T-helper 22 cell (primary cell): ENCODE measurements around the gene PHF1.
"Not testable (repeated sequence)": the region's sequence is repeated elsewhere in the genome, so short reads cannot be mapped to it uniquely, and the experiment has no call there.

Source experiments
- DNase-seq: peaks from one replicate; pipeline ENCODE4 v3.0.0-alpha.2; 2020; ENCODE audit warnings: low read depth

PHF1 gene

DNA sequence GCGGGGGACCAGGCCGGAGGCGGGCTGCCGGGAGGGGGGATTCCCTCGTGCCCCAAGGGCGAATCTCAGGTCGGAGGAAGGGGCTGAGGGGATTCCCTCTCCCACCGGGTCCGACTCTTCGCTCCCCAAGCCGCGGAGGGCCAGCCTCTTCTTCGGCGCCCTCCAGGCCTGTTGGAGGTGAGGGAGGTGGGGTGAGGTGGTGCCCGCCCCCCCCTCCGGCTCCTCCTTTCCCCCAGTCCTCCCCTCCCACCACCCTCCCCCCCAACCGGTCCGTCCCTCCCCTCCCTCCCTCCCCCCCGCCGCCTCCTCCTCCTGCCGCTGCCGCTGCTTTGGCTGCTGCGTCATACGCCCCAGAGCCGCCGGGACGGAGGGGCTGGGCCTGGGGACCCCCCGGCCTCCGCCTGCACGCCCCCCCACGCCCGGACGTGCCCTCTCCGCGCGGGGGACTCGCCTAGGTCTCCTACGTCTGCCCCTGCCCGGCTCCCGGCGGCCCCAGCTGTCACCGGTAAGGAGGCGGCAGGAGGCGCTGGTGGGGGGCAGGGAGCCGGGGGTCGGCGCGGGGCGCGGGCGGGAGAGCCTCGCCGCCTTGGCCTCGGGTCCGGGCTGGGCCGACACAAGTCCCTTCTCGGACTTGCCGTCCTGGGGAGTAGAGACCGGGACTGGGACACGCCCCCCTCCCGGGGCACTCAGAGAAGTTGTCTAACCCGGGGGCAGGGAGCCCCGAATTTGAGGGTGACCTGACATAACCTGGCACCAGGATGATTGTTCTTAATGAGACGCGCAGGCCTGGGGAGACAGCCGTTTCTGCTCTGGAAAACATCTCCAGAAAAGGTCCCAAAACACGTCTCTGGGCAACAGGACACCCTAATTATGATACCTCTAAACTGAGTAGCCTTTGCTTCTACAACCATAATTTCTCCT lies at the start of gene PHF1:
Gene PHF1, plus strand, starts transcription at position 304 of the 921 bp plus-strand sequence. CDS start 1,250 bp downstream, outside the sequence.
- DNase-seq = no peak

DNA sequence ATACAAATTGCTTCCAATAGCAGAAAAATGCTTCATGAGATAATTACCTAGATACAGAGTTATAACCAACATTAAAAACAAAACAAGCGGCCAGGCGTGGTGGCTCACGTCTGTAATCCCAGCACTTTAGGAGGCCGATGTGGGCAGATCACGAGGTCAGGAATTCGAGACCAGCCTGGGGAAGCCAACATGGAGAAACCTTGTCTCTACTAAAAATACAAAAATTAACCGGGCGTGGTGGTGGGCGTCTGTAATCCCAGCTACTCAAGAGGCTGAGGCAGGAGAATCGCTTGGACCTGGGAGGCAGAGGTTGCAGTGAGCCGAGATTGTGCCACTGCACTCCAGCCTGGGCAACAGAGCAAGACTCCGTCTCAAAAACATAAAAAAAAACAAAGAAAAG lies 47.3 kb upstream of the PHF1 start:
- DNase-seq = not testable (repeated sequence)

DNA sequence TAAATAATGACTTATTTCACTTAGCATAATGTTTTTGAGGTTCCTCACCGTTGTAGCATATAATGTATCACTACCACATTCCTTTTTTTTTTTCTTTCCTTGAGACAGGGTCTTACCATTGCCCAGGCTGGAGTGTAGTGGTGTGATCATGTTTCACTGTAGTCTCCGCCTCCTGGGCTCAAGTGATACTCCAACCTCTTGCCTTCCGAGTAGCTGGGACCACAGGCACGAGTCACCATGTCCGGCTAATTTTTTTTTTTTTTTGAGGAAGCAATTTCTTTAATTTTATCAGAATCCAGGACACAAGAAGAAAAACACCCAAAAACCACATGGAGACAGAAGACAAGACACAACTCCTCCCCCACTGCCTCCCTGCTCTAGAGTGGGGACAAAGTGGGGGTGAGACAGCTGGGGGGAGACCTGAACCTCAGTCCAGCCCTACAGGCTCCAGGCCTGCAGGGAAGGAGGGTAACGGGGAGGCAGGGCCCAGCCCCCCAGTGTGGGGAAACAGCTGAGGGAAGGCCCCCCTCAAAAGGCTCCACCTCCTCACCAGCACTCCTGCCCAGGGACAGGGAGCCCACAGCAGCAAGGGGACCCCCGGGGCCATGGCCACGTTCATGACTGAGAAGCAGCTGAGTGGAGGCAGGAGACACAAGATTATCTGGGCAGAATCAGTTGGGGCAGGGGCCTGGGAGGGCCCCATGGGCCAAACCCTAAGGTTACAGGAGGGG lies 46.2 kb upstream of the PHF1 start:
- not testable (repeated sequence) for DNase-seq

DNA sequence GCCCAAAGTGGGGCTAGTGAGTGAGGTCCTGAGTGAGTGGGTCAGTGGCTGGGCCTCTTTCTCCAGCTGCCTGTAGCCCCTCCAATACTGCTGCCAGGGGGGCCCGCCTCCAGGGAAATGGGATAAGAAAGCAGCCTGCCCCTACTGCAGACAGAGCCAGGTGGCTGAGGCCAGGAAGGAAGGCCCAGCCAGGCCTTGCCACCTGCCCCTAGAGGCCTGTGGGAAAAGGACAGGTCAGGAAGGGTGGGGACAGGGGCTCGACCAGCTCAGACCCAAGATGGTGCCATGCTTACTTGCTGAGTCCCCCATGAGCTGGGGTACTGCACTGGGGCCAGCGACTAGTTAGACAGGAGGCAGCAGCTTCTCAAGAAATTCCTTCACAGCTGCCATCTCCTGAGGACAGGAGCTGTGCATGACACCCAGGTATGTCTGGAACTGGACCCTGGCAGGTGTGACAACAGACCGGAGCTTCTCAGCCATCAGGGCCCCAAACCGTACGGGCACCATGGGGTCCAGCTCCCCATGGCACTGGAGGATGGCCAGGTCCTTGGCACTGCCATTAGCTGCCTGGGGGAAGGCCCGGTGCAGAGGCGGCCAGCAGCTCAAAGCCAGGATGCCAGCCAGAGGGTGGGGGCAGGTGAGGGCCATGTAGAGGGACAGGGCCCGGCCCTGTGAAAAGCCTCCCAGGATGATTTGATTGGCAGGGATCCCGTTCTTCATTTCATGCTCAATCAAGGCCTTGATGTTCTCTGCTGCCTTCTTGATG lies 45.4 kb upstream of the PHF1 start:
- not testable (repeated sequence) for DNase-seq

DNA sequence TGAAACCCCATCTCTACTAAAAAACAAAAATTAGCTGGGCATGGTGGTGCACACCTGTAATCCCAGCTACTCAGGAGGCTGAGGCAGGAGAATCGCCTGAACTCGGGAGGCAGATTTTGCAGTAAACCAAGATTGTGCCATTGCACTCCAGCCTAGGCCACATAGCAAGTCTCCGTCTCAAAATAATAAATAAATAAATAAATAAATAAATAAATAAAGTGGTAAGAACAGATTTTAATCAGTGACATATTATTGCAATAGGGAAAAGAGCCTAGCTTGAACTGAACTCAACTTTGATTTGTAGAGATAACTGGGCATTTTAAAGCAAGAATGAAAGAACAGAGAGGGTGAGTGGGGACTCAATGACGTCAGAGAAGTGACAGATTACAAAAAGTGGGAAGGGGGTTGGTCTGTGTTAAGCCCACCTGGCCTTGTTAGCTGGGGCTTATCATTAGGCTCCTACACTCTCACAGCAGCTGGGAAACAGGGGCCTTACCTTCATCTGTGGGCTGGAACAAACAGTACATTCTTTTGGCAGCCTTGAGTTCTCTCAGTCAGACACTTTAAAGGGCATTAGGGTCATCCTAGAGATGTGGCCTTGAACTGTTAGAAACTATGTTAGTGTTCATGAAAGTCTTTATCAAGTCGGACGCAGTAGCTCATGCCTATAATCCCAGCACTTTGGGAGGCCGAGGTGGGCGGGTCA lies 43.7 kb upstream of the PHF1 start:
- DNase-seq = no peak

DNA sequence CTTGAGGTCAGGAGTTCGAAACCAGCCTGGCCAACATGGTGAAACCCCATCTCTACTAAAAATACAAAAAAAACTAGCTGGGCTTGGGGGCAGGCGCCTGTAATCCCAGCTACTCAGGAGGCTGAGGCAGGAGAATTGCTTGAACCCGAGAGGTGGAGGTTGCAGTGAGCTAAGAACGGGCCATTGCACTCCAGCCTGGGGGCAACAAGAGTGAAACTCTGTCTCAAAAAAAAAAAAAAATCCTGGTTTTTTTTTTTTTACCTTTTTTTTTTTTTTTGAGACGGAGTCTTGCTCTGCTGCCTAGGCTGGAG lies 43.1 kb upstream of the PHF1 start:
- DNase-seq = not testable (repeated sequence)

DNA sequence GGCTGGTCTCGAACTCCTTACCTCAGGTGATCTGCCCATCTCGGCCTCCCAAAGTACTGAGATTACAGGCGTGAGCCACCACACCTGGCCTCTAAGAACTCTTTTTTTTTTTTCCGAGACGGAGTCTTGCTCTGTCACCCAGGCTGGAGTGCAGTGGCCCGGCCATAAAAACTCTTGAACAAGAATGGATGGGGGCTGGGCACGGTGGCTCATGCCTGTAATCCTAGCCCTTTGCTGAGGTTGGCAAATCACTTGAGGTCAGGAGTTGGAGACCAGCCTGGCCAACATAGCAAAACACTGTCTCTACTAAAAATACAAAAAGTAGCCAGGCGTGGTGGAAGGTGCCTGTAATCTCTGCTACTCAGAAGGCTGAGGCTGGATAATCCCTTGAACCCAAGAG lies 38.9 kb upstream of the PHF1 start:
- DNase-seq = not testable (repeated sequence)

DNA sequence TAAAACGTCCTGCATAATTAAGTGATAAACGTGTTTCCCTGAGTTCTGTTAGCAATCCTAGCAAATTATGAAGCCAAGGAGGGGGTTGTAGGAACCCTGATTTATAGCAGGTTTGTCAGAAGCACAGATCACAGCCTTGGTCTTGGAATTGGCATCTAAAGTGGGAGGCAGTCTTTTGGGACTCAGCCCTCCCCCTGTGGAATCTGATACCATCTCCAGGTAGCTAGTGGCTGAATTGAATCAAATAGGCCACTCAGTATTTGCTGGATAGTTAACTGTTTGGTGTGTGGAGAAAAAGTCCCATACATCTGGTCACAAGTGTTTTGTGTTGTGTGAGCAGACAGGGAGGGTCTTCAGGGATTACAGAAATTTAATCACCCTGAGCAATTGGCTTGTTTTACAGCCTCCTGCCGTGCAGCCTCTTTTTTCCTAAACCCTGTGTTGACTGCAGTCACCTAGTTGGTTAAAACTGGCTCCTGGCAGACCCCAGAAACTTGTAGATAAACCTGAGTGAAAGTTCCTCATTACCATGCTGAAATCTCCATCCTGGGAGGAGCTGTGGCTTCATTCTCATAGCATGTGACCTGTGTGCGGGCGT lies 38.2 kb upstream of the PHF1 start:
- DNase-seq = no peak

DNA sequence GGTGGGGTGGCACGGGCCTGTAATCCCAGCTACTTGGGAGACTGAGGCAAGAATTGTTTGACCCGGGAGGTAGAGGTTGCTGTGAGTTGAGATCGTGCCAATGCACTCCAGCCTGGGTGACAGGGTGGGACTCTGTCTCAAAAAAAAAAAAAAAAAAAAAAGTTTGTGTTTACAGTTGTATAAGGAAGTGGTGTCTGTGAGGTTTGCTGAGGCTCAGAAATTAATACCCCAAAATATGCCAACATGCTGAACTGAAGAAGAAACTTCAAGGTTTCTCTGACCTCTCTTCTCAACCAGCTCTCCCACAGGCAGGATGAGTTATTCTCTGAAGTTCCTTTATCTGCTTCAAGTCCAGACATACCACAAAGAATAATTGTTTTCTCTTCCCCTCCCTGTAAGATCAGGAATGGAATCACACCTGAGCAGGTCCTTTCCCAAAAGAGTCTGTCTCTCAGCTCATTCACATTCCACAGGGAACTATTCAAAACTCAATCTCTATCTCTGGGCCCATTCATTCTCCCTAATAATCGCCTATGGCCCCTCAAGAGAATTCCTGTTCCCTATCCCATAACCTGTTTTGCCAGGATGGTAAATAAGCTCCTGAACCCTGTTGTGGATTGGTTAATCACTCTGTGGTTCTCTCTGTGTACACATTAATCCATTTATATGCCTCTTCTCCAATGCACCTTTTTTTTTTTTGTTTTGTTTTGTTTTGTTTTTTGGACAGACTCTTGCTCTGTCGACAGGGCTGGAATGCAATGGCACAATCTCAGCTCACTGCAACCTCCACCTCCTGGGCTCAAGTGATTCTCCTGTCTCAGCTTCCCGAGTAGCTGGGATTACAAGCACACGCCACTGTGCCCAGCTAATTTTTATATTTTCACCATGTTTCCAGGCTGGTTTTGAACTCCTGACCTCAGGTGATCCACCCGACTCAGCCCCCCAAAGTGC lies 36.6 kb upstream of the PHF1 start:
- no peak for DNase-seq

DNA sequence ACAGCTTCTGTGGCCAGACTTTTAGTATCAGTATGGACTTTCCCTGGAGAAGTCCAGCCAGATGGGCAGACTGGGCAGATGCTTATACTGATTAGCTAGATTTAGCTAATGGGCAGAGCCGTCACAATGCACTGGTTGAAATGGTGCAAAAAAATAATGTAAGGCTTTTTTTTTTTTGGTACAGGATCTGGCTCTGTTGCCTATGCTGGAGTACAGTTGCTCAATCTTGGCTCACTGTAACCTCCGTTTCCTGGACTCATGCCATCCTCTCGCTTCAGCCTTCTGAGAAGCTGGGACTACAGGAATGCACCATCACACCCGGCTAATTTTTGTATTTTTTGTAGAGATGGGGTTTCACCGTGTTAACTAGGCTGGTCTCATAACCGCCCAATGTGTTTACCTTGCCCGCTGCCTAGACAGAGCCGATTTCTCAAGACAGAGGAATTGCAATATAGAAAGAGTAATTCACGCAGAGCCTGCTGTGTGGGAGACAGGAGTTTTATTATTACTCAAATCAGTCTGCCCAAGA lies 35.6 kb upstream of the PHF1 start:
- no peak for DNase-seq

DNA sequence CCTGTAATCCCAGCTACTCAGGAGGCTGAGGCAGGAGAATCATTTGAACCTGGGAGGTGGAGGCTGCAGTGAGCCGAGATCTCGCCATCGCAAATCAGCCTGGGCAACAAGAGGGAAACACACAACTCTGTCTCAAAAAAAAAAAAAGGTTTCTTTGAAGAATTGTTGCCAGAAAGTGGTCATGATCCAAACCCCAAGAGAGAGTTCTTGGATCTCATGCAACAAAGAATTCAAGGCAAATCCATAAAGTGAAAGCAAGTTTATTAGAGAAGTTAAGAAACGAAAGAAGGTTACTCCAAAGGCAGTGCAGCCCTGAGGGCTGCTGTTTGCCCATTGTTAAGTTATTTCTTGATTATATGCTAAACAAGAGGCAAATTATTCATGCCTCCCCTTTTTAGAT lies 33.6 kb upstream of the PHF1 start:
- DNase-seq = no peak

DNA sequence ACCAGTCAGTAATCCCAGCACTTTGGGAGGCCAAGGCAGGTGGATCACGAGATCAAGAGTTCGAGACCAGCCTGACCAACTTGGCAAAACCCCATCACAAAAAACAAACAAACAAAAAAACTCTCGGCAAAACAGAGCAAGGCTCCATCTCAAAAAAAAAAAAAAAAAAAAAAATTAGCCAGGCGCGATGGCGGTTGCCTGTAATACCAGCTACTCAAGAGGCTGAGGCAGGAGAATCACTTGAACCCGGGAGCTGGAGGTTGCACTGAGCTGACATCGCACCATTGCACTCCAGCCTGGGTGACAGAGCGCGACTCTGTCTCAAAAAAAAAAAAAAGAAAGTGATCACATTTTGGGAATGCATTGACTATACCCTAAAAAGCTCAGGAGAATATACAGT lies 31.6 kb upstream of the PHF1 start:
- DNase-seq = not testable (repeated sequence)

DNA sequence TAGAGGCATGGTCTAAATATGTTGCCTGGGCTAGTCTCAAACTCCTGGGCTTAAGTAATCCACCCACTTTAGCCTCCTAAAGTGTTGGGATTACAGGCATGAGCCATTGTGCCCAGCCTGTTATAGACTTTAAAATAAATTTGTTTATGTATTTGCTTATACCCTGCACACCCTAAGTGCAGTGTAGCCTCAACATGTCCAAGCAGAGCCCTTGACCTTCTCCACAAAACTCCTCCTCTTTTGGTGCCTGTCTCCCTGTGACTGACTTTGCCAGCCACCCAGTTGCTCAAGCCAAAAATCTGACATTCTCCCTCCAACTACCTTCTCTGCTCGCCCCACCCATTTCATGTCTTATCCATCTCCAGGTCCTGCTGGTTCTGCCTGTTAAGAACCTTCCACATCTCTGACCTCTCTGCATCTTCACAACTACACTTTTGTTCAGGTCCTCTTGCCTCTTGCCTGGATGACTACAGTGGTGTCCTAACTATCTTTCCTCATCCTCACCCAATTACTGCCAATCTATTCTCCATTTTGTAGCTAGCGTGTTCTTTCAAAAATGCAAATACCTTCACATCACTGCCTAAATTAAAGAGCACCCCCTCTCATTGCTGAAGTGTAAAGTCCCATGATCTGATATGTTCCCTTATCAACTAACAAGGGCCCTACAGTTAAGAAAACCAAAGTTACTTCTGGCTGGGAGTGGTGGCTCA lies 30.4 kb upstream of the PHF1 start:
- no peak for DNase-seq

DNA sequence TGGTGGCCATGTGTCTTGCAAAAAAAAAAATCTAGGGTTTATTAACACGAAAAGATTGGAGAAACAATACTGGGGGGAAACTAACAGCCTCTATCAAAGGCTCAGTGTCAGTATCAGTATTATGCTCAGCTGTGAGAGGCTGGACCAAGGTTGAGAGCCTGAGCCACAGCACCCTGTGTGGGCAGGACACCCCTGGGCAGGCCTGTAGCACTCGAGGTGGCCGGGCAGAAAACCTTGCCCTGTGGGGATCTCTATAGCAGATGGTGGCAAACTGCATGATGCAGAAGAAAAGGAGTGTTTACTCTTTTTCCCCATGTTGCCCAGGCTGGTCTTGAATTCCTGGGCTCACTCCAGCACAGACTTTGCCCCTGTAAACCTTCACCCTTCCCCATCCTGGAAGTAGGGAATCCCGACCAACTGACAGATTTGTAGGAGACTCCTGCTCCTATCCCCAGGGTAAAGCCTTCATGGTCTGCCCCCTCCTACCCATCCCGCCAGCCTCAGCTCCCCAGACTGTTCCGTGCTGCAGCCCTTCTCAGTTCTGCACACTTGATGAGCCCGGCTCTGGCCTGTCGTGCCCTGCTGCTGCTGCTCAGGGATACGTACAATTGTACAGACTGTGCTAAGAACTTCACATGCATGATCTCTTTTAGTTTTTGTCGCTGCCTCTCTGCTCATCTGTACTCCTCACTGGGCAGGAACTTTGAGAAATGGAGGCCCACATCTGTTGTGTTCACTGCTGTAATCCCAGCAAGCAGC lies 27.2 kb upstream of the PHF1 start:
- DNase-seq = no peak

DNA sequence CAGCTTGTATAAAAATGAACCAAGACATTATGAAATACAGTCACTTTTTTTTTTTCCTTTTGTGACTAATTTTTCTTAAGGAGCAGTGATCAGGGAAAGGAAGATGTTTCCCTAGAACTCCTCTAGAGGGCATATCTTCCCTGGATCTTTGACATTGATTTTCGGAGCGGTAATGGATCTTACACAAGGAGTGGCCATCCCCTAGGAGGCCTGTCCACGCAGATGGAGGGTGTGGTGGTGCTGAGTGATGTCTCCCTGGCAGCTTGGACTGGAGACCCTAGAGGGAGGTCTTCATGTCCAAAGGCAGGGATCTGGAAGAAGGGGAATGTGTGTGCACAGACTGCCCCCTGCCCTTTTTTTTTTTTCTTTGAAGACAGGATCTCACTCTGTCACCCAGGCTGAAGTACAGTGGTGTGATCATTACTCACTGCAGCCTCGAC lies 26.2 kb upstream of the PHF1 start:
- DNase-seq = no peak

DNA sequence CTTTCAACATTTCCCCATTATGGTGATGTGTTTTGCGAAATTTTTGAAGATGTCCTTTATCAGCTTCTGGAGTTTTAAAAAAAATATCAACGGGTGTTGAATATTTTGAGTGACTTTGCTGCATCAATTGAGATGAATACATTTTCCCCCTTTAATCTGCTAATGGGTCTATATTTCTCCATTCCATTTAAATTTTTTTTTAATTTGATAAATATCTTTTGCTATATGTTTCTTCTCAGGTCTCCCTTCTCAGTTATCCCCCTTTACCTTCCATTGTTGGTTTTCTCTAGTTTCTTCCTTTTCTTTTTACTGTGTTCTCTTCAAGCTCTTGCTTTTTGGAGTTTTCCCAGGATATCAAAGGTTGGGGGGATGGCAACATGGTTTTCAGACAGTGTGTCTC lies 20.6 kb upstream of the PHF1 start:
- no peak for DNase-seq

DNA sequence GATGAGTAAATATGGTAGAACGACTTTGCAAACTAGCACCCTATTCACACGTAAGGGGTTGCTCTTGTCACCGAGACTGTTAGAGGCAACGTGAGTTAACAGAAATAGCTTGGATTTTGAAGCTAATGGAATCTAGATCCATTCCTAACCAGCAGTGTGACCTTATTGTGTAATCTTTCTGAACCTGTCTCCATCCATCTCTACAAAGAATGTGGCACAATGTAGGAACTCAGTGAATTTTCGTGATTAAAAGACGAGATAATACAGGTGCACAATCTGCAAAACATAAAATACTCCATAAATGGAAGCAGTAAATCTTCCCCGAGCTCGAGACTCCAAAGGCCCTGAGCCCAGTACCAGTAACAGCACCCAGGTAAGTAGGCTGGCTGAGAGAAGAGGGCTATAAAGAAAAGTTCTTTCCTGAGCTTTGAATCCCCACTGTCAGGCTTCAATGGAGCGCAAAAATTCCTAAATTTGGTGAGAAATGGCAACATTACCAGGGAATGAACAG lies 20.0 kb upstream of the PHF1 start:
- DNase-seq = no peak

DNA sequence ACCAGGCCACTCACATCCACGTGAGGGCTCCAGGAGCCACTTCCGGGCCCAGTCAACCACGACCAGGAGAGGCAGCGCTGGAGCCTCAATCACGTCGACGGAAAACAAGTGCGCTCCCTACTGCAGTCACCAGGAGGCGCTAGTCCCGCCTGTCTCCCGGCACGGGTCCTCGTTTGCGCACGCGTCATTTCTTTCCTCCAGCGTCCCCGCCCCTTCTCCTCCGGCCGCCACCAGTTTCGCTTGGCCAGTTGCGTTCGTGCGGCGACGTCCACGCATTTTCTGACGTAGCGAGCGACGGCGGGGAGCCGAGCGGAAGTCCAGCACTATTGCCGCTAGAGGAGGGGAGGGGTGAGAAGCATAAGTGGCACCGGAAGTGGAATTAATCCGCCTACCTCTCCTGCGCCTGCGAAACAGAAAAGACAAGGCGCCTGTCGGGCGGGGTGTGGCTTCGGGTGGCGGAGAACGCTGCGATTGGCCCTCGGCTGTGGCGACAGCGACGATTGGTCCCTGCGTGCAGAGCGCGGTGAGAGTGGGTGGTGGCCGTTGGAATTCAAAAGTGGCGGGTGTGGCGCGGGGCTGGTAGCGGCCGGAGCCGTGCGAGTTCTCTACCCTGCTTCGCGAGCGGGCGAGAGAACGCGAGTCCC lies 19.4 kb upstream of the PHF1 start, which contains the start of gene KIFC1:
Gene KIFC1, plus strand, starts transcription at position 546 of the 644 bp plus-strand sequence. CDS start 163 bp downstream, outside the sequence.
- peak; percentile 98 for DNase-seq
